T-helper 22 cell (primary cell): ENCODE results near the gene EPHA5.
"Not testable (repeated sequence)": the region's sequence is repeated elsewhere in the genome, so short reads cannot be mapped to it uniquely, and the experiment has no call there.

Experiments
- DNase-seq: peaks from one replicate; pipeline ENCODE4 v3.0.0-alpha.2; 2020; ENCODE audit warnings: low read depth

EPHA5 gene

GRCh38 chr4:65370709-65371108 lies 299.6 kb downstream of the EPHA5 start:
- no peak for DNase-seq

- no peak for DNase-seq
Observed at GRCh38 chr4:65367306-65367705, 303.0 kb downstream of the EPHA5 start.

- no peak for DNase-seq
Observed at GRCh38 chr4:65358914-65359313, 311.4 kb downstream of the EPHA5 start.

- no peak for DNase-seq
Observed at GRCh38 chr4:65353098-65353497, 317.2 kb downstream of the EPHA5 start.

- DNase-seq = no peak
Observed at GRCh38 chr4:65344278-65344825, 325.9 kb downstream of the EPHA5 start.

GRCh38 chr4:65343342-65343741 lies 326.9 kb downstream of the EPHA5 start:
- DNase-seq = no peak

GRCh38 chr4:65341557-65341956 lies 328.7 kb downstream of the EPHA5 start:
- no peak for DNase-seq

GRCh38 chr4:65340382-65341109 lies 329.7 kb downstream of the EPHA5 start:
- DNase-seq = no peak

GRCh38 chr4:65337371-65337770 lies 332.9 kb downstream of the EPHA5 start:
- no peak for DNase-seq

- DNase-seq = no peak
Observed at GRCh38 chr4:65336465-65336864, 333.8 kb downstream of the EPHA5 start.

GRCh38 chr4:65316534-65316933 lies 353.8 kb downstream of the EPHA5 start:
- DNase-seq = no peak

- DNase-seq = no peak
Observed at GRCh38 chr4:65311120-65311519, 359.2 kb downstream of the EPHA5 start.

- DNase-seq = no peak
Observed at GRCh38 chr4:65310586-65310985, 359.7 kb downstream of the EPHA5 start.

- DNase-seq = not testable (repeated sequence)
Observed at GRCh38 chr4:65308626-65309025, 361.7 kb downstream of the EPHA5 start.

- DNase-seq = no peak
Observed at GRCh38 chr4:65302145-65302544, 368.1 kb downstream of the EPHA5 start.

- no peak for DNase-seq
Observed at GRCh38 chr4:65296246-65296645, 374.0 kb downstream of the EPHA5 start.

GRCh38 chr4:65287071-65287470 lies 383.2 kb downstream of the EPHA5 start:
- DNase-seq = no peak
